Kidney epithelial cell (primary cell): ENCODE results near the gene FAM9B. TPM values are rescaled to one million over a fixed set of nuclear protein-coding genes. Genes with fewer than 3 reads are reported as not detected.

Experiments used
- total RNA-seq: library from RNA; depleted of rRNA; stranded (reverse); fragments of >200 nt; gene quantifications from 2 replicates; pipeline ENCODE4 v1.2.3, GENCODE V29; 2015

The FAM9B gene
- total RNA-seq, 1 donor from 2014 or later = not detected

Other genes with a start within 250 kb of the FAM9B start
- not detected in 2 replicates for gene FAM9A, start 232.7 kb downstream of the FAM9B start, total RNA-seq